Hepatocyte (in vitro differentiated cells): ENCODE measurements around the gene ATXN7L1. TPM values are rescaled to one million over a fixed set of nuclear protein-coding genes. Genes with fewer than 3 reads are reported as not detected.
"Not testable (repeated sequence)": the region's sequence is repeated elsewhere in the genome, so short reads cannot be mapped to it uniquely, and the experiment has no call there.

Experiments
- DNase-seq: peaks from one replicate; pipeline ENCODE4 v3.0.0-alpha.2; 2016; ENCODE audit warnings: low spot score
- H2AFZ ChIP-seq: fragments of 200-600 bp; sonication (generic); 2 replicates; pipeline ENCODE4 v1.6.0; 2016; ENCODE audit warnings: antibody characterized with exemption, mild to moderate bottlenecking
- H3K27ac ChIP-seq: fragments of 200-600 bp; sonication (generic); 2 replicates; pipeline ENCODE4 v1.5.1; 2016; ENCODE audit warnings: mild to moderate bottlenecking
- H3K27me3 ChIP-seq: fragments of 200-600 bp; sonication (generic); 2 replicates; pipeline ENCODE4 v1.6.1; 2016
- H3K36me3 ChIP-seq: fragments of 200-600 bp; sonication (generic); replicated peaks from 2 replicates; pipeline ENCODE4 v1.5.1; 2016; ENCODE audit warnings: low read depth; ENCODE audit not compliant: insufficient read depth
- H3K4me1 ChIP-seq: fragments of 200-600 bp; sonication (generic); 2 replicates; pipeline ENCODE4 v1.5.1; 2016; ENCODE audit warnings: mild to moderate bottlenecking, moderate library complexity; ENCODE audit not compliant: insufficient read depth
- H3K4me2 ChIP-seq: fragments of 200-600 bp; sonication (generic); 2 replicates; pipeline ENCODE4 v1.6.0; 2016
- H3K4me3 ChIP-seq: fragments of 200-600 bp; sonication (generic); 2 replicates; pipeline ENCODE4 v1.5.1; 2016; ENCODE audit warnings: mild to moderate bottlenecking
- H3K79me2 ChIP-seq: fragments of 200-600 bp; sonication (generic); 2 replicates; pipeline ENCODE4 v1.6.0; 2017; ENCODE audit warnings: mild to moderate bottlenecking
- H3K9me2 ChIP-seq: fragments of 200-600 bp; sonication (generic); replicated peaks from 2 replicates; pipeline ENCODE4 v1.6.0; 2017; ENCODE audit warnings: mild to moderate bottlenecking; ENCODE audit not compliant: insufficient read depth
- H3K9me3 ChIP-seq: fragments of 200-600 bp; sonication (generic); 2 replicates; pipeline ENCODE4 v1.5.1; 2016; ENCODE audit warnings: low read depth, mild to moderate bottlenecking
- H4K20me1 ChIP-seq: fragments of 200-600 bp; sonication (generic); 2 replicates; pipeline ENCODE4 v1.6.0; 2016; ENCODE audit warnings: mild to moderate bottlenecking; ENCODE audit not compliant: insufficient read depth, poor library complexity, severe bottlenecking
- CTCF ChIP-seq: fragments of 200-600 bp; sonication (generic); IDR thresholded peaks from 2 replicates; pipeline ENCODE4 v1.5.1; 2016; ENCODE audit warnings: antibody characterized with exemption, mild to moderate bottlenecking; ENCODE audit not compliant: poor library complexity
- EZH2 ChIP-seq: fragments of 200-600 bp; sonication (generic); IDR thresholded peaks from 2 replicates; pipeline ENCODE4 v1.6.1; 2016; ENCODE audit warnings: antibody characterized with exemption, mild to moderate bottlenecking, borderline replicate concordance
- EZH2phosphoT487 ChIP-seq: fragments of 200-600 bp; sonication (generic); IDR thresholded peaks from one replicate; pipeline ENCODE4 v1.6.1; 2018; ENCODE audit warnings: antibody characterized with exemption, mild to moderate bottlenecking, low read depth, moderate library complexity; ENCODE audit not compliant: unreplicated experiment, severe bottlenecking
- WGBS: methylation state at CpG from one replicate; pipeline ENCODE4 v1.1.6; 2016; ENCODE audit warnings: low lambda C conversion rate; ENCODE audit errors: missing lambda C conversion rate; 5-methylcytosine and 5-hydroxymethylcytosine counted together
- polyA plus RNA-seq: library from polyadenylated mRNA; unstranded; fragments of >200 nt; fragmentation: Nextera tagmentation; extraction: Ambion mirVana; gene quantifications from 2 replicates; pipeline ENCODE4 v1.2.1, GENCODE V29; 2016
- total RNA-seq: library from RNA; depleted of rRNA; stranded (reverse); fragments of >200 nt; gene quantifications from 2 replicates; pipeline ENCODE4 v1.2.3, GENCODE V29; 2014

ATXN7L1 gene
- total and polyA plus RNA-seq, 2 experiments from 2014 or later = 8.9 to 9.3 TPM

DNA sequence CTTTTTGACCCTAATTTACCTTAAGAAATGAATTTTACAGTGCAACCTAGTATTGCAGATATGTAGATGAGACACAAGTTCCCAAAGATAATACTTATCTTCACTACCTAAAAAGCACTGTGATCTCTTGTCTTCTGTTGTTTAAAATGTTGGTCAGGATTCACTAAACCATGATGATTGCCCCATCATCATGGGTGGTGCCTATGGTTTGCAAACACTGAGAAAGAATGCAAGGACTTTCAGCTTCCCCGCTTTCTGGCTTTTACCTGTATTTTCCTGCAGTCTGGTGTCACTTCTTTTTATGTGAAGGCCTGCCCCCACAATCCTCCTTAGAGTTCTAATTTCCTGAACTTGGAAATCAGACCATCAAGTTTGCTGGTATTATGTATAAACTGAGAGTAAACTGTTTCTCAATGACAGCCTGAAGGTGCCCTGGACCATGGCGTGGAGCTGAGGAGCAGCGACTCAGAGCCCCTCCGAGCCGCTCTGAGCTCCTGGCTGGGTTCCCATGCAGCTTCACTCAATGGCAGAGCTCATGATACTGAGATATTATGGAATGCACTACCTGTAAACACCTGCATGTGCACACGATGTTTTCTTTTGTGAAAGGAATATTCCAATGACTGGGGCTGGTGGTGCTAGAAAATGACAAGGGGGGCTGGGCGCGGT lies 176.7 kb downstream of the ATXN7L1 start:
- no peaks in the 10 kb centered on the region for H3K9me2 ChIP-seq
- WGBS = 89% methylated on average over 8 of the region's 8 CpGs
- no peak for DNase-seq
- H3K27me3 ChIP-seq = no peaks in the 10 kb centered on the region
- no peak overlapping the region for H3K27ac ChIP-seq
- no peaks in the 10 kb centered on the region for H3K4me1 ChIP-seq
- no peaks in the 10 kb centered on the region for H3K79me2 ChIP-seq
- no peaks in the 10 kb centered on the region for H3K9me3 ChIP-seq
- H2AFZ ChIP-seq = no peak overlapping the region
- no peaks in the 10 kb centered on the region for H3K36me3 ChIP-seq
- TF ChIP-seq EZH2 (no peak), CTCF (no peak), EZH2phosphoT487 (no peak)
- no peaks in the 10 kb centered on the region for H4K20me1 ChIP-seq
- H3K4me2 ChIP-seq = no peak overlapping the region
- no peak overlapping the region for H3K4me3 ChIP-seq

- no peaks in the 10 kb centered on the region for H3K9me3 ChIP-seq
- no peaks in the 10 kb centered on the region for H4K20me1 ChIP-seq
- no peak overlapping the region for H3K27ac ChIP-seq
- H3K9me2 ChIP-seq = no peaks in the 10 kb centered on the region
- H3K4me3 ChIP-seq = no peak overlapping the region
- H3K4me1 ChIP-seq = no peaks in the 10 kb centered on the region
- H3K36me3 ChIP-seq = no peaks in the 10 kb centered on the region
- WGBS = 84% methylated on average over 6 of the region's 6 CpGs
- no peak overlapping the region for H3K4me2 ChIP-seq
- no peaks in the 10 kb centered on the region for H3K79me2 ChIP-seq
- no peak for DNase-seq
- H2AFZ ChIP-seq = no peak overlapping the region
- no peak for TF ChIP-seq EZH2
- TF ChIP-seq EZH2phosphoT487 = no peak
- no peak for TF ChIP-seq CTCF
- H3K27me3 ChIP-seq = no peaks in the 10 kb centered on the region
Measured at GRCh38 chr7:105698531-105698930, 177.9 kb downstream of the ATXN7L1 start.

- Histone ChIP-seq H3K9me2 (no peaks in the 10 kb centered on the region), H3K79me2 (no peaks in the 10 kb centered on the region), H4K20me1 (no peaks in the 10 kb centered on the region), H3K36me3 (no peaks in the 10 kb centered on the region), H3K4me2 (no peak overlapping the region), H3K9me3 (no peaks in the 10 kb centered on the region), H3K27me3 (no peaks in the 10 kb centered on the region), H3K4me3 (no peak overlapping the region), H2AFZ (no peak overlapping the region), H3K27ac (no peak overlapping the region), H3K4me1 (no peaks in the 10 kb centered on the region)
- no peak for DNase-seq
- WGBS = 71% methylated on average over 5 of the region's 5 CpGs
- TF ChIP-seq EZH2phosphoT487 = no peak
- TF ChIP-seq EZH2 = no peak
- no peak for TF ChIP-seq CTCF
Measured at GRCh38 chr7:105697753-105698152, 178.6 kb downstream of the ATXN7L1 start.

GRCh38 chr7:105697169-105697568 lies 179.2 kb downstream of the ATXN7L1 start:
- WGBS = 36% methylated on average over 11 of the region's 11 CpGs
- not testable (repeated sequence) for H3K4me3 ChIP-seq, H3K36me3 ChIP-seq

More at GRCh38 chr7:105697169-105697568, 179.2 kb downstream of the ATXN7L1 start:
- not testable (repeated sequence) for DNase-seq, H3K4me2 ChIP-seq, H3K9me2 ChIP-seq, H3K4me1 ChIP-seq, H2AFZ ChIP-seq, H3K27me3 ChIP-seq, H3K79me2 ChIP-seq, H3K27ac ChIP-seq, H4K20me1 ChIP-seq, H3K9me3 ChIP-seq
